NCI-H2227 (cell line): Measurements from ENCODE around the gene GJB4.

Source experiments
- DNase-seq: peaks from one replicate; lab custom pipeline; 2025; ENCODE audit not compliant: unreplicated experiment; lab: John Stamatoyannopoulos, UW

The GJB4 gene

DNA sequence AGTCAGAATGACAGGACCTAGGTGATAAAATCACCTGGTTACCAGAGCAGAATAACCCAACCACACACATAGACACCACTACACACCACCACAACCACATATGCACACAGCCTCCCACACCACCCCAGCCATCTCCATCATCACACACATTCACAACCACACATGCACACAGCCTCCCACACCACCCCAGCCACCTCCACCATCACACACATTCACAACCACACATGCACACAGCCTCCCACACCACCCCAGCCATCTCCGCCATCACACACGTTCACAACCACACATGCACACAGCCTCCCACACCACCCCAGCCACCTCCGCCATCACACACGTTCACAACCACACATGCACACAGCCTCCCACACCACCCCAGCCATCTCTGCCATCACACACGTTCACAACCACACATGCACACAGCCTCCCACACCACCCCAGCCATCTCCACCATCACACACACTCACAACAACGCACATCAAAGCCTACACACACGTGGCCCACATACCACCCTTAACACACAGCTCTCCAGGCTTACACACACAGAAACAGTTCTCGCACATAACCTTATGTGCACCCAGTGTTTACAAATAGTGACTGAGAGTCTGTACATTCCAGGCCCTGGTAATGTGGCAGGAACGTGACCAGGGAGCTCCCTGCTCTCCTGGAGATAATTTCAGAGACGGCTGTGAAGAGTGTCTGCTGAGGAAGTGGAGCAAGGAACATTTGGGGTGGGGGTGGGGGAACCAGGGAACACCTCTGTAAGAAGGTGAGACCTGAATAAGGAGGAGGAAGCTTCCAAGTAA, 18.2 kb downstream of the GJB4 start:
- no peak for DNase-seq

DNA sequence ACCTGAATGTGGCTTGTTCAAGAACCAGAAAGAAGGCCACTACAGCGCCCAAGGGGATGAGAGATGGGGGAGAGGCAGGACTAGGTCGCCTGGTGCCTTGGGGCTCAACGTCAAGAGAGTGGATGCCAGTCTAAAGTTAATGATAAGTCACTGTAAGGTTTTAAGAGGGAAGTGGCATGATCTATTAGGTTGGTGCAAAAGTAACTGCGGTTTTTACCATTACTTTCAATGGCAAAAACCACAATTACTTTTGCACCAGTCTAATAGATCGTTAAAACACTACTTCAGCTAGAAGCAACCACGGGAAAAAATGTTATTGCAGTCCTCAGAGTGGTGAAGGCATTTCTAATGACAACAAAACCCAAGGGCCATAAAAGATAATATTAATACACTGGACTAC, 18.8 kb downstream of the GJB4 start:
- no peak for DNase-seq

- DNase-seq, result no peak
These were observed 19.5 kb downstream of the GJB4 start for GRCh38 chr1:34779005-34779404.

- no peak for DNase-seq
These were observed 20.0 kb downstream of the GJB4 start for GRCh38 chr1:34779526-34779925.

GRCh38 chr1:34779962-34780361, 20.4 kb downstream of the GJB4 start:
- no peak for DNase-seq

- no peak for DNase-seq
These were observed 21.0 kb downstream of the GJB4 start for GRCh38 chr1:34780528-34780927.

DNA sequence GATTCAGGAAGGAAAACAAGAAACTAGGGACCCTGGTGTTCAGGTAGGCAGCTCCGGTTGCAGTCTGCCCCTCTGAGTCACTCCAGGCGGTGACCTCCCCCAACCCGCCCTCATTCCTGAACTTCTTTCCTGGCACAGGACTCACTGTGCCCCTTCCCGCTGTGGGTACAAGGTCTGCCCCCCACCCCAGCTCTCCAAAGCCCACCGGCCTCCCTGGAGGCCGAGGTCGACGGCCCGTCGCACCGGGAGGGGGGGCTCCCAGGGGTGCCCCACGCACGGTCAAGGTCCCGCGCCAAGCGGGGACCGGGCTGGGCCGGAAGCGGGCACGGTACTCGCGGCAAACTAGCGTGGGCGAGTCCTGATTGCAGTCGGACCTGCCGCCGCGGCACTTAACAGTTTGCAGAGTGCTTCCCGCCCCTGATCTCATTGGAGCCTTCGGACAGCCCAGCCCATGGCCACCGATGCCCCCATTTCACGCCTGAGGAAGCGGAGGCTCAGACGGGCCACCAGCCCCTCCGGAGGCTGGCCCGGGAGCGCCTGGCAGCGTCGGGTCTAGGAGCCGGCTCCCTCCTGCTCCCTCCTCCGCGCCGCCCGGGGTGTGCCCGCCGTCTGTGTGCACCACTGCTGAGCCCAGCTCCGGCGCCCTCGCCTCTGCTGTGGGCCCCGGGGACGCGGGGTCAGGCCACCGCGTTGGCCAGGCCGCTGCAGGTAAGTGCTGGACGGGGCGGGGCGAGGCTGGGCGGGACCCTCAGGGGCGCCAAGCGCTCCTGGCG, 21.7 kb downstream of the GJB4 start, which contains the start of gene GJB3:
TSS of gene GJB3 (plus strand) at position 144 of the 773 bp plus-strand sequence. CDS start 3,549 bp downstream, outside the sequence.
- DNase-seq, result no peak

DNA sequence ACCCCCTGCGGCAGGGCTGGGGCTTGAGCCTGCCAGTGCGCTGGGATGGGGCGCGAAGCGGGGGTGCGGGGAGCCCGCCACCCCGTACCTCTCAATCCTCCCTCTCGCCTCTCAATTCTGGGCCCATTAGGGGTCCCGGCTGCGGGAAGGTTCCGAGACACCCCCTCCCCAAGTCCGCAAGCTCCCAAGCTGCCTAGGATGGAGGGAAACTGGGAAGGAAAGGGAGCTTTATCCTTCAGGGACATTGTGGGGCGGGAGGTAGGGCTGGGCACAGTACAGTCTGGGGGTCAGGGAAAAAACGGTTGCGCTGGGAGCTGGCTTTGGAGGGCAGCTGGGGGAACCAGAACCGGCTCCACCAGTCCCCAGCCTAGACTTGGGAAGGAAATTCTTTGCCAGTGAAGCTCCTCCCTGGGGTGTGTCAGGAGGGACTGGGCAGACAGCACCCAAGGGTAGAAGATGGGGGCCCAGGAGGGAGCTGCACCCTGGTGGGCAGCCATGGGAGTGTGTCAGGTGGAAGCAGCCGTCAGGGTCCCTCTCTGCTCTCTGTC, 22.4 kb downstream of the GJB4 start:
- peak; percentile 29 for DNase-seq

- DNase-seq, result no peak
These were observed 25.2 kb downstream of the GJB4 start for GRCh38 chr1:34784751-34785221.

GRCh38 chr1:34785231-34785874, 25.8 kb downstream of the GJB4 start:
- DNase-seq, result no peak

GRCh38 chr1:34785875-34786470, 26.4 kb downstream of the GJB4 start:
- no peak for DNase-seq

- peak; percentile 83 for DNase-seq
These were observed 27.2 kb downstream of the GJB4 start for GRCh38 chr1:34786521-34787325.

DNA sequence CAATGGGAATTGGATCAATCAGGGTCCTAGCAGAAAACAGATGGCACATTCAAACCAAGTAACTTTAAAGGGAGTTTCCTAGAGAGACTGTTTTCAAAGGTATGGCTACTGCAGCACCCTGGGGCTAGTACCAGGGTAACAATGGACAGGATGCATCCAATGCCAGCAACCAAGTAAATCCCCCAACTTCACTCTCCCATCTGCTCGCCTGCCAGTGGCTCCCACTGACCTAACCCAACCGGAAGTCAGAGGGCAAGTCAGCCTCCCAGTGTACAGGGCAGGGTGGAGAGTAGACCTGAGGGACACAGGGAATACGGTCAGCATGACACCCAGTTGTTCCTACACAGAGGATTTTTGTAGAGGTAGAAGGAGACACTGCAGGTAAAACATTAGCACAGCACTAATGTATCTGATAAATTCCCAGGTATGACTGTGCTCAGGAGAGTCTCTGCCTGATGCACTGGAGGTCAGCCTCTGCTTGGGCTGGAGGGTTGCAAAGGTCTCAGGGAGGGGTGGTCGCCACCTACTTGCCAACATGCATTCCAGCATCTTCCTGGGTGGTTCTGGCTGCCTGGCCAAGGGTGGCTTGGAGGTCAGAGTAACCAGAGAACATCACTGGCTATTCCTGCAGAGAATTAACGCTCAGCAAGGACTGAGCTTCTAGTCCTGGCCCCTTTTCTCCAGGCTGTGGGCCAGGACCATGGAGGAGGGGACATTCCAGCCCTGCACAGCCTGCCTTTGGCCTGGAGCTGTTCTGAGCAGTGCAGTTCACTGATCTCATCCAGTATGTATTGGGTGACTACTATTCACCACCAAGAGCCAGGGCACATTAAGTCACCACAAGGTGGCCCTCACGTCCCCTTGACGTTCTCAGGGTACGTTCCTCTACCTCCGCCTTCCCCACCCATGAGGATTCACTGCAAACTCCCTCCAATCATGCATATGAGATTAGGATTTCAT, 28.2 kb downstream of the GJB4 start:
- DNase-seq, result no peak

GRCh38 chr1:34790985-34791384, 31.4 kb downstream of the GJB4 start:
- DNase-seq, result no peak

- no peak for DNase-seq
These were observed 32.9 kb downstream of the GJB4 start for GRCh38 chr1:34792424-34792823.

DNA sequence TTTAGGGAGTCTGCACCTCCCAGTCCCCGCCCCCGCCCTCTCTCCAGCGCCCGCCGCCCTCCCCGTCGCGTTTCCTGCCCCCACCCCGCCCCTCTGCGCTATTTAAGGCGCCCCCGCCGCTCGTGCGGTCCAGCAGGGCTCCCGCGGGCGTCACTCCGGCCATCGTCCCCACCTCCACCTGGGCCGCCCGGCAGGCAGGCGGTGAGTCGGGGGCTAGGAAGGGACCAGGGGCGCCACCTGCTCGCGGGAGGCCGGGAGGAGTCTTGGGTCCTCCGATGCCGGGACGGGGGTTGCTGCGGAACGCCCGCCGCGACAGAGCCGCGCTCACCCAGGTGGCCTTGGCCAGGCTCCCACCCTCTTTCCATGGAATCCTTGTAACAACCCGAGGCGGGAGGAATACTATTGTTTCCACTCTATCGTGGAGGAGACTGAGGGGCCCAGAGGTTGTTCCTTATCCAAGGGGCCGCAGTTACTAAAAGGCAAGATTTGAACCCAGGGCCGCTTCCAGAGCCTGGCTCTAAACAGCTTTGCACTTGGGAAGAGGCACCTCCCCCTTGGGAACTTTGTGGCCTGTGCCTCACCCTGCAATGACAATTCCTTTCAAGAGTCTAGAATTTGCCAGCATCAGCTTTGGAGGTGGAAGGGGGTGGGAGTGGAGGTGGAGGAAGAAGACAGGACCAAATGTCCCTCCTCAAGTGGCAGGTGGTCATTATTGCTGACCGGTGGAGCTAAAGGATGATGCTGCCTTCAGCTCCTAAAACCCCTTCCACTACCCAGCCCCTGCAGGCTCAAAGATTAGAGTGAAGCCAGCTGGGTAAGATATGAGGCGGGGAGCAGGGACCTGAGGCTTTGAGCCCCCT, 33.6 kb downstream of the GJB4 start, which contains the start of gene GJA4:
TSS of gene GJA4 (plus strand) at position 132 of the 860 bp plus-strand sequence. CDS start 1,215 bp downstream, outside the sequence.
- no peak for DNase-seq

DNA sequence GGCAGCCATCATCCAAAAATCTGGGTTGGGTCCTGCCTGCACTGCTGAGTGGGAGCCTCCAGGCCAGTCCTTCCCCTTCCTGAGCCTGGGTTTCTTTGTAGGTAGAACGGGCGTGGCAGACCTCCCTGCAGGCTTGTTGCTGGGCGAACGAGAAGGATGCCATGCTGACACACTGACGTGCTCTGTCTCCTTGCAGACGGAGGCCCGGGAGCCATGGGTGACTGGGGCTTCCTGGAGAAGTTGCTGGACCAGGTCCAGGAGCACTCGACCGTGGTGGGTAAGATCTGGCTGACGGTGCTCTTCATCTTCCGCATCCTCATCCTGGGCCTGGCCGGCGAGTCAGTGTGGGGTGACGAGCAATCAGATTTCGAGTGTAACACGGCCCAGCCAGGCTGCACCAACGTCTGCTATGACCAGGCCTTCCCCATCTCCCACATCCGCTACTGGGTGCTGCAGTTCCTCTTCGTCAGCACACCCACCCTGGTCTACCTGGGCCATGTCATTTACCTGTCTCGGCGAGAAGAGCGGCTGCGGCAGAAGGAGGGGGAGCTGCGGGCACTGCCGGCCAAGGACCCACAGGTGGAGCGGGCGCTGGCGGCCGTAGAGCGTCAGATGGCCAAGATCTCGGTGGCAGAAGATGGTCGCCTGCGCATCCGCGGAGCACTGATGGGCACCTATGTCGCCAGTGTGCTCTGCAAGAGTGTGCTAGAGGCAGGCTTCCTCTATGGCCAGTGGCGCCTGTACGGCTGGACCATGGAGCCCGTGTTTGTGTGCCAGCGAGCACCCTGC, 34.7 kb downstream of the GJB4 start:
- DNase-seq, result no peak
